WTC11 (cell line): Measurements from ENCODE around the gene FGF14.

Source experiments
- CREB1 ChIP-seq: sonication (generic); formaldehyde crosslinking; IDR thresholded peaks from 2 replicates; pipeline ENCODE4 v1.8.0; 2023; ENCODE audit warnings: mild to moderate bottlenecking, missing genetic modification reagents
- NFYB ChIP-seq: sonication (generic); formaldehyde crosslinking; conservative IDR thresholded peaks from 2 replicates; pipeline ENCODE4 v1.8.0; 2022; ENCODE audit warnings: low read depth, missing genetic modification reagents
- NR2C2 ChIP-seq: sonication (generic); formaldehyde crosslinking; IDR thresholded peaks from 2 replicates; pipeline ENCODE4 v1.8.0; 2022; ENCODE audit warnings: mild to moderate bottlenecking, missing genetic modification reagents
- RELA ChIP-seq: sonication (generic); formaldehyde crosslinking; IDR thresholded peaks from 2 replicates; pipeline ENCODE4 v1.8.1; 2022; ENCODE audit warnings: missing genetic modification reagents, mild to moderate bottlenecking, borderline replicate concordance
- SP1 ChIP-seq: sonication (generic); formaldehyde crosslinking; conservative IDR thresholded peaks from 2 replicates; pipeline ENCODE4 v1.8.1; 2022; ENCODE audit warnings: missing genetic modification reagents
- TF ChIP-seq, protein P1 (sequence below): fragments of 200-600 bp; IDR thresholded peaks from 2 replicates; pipeline ENCODE4 v1.8.0; 2022; ENCODE audit warnings: antibody characterized with exemption
- TF ChIP-seq, protein P2 (sequence below): sonication (generic); formaldehyde crosslinking; IDR thresholded peaks from 2 replicates; pipeline ENCODE4 v1.8.0; 2022; ENCODE audit warnings: mild to moderate bottlenecking, missing genetic modification reagents
- TF ChIP-seq, protein P3 (sequence below): sonication (generic); formaldehyde crosslinking; IDR thresholded peaks from 2 replicates; pipeline ENCODE4 v1.8.1; 2023; ENCODE audit warnings: mild to moderate bottlenecking, missing genetic modification reagents

DNA sequence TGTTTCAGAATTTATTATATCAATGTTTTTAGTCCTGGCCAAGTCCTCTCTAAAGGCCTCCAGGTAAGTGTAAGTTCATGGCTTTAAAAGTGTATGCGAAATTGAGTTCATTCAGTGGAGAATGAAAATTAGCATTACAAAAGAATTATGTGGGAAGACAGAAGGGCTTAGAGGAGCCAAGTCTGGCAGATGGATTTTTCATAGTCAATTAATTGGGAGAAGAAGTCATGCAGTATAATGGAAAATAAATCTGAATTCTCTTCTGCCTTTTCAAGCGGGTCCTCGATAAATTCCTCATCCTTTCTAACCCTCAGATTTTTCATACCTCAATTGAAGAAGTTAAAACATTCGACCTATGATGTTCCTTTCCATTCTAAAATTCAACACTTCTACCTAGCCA is 555.1 kb downstream of the FGF14 start:
- TF ChIP-seq NR2C2 (CRISPR knock-in tag), result no peak
- TF ChIP-seq CREB1 (CRISPR knock-in tag), result no peak
- TF ChIP-seq, protein P1, sequence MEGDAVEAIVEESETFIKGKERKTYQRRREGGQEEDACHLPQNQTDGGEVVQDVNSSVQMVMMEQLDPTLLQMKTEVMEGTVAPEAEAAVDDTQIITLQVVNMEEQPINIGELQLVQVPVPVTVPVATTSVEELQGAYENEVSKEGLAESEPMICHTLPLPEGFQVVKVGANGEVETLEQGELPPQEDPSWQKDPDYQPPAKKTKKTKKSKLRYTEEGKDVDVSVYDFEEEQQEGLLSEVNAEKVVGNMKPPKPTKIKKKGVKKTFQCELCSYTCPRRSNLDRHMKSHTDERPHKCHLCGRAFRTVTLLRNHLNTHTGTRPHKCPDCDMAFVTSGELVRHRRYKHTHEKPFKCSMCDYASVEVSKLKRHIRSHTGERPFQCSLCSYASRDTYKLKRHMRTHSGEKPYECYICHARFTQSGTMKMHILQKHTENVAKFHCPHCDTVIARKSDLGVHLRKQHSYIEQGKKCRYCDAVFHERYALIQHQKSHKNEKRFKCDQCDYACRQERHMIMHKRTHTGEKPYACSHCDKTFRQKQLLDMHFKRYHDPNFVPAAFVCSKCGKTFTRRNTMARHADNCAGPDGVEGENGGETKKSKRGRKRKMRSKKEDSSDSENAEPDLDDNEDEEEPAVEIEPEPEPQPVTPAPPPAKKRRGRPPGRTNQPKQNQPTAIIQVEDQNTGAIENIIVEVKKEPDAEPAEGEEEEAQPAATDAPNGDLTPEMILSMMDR, result no peak
- TF ChIP-seq NFYB, result no peak
- TF ChIP-seq RELA (CRISPR knock-in tag), result no peak
- TF ChIP-seq SP1 (CRISPR knock-in tag), result no peak
- TF ChIP-seq, protein P2, sequence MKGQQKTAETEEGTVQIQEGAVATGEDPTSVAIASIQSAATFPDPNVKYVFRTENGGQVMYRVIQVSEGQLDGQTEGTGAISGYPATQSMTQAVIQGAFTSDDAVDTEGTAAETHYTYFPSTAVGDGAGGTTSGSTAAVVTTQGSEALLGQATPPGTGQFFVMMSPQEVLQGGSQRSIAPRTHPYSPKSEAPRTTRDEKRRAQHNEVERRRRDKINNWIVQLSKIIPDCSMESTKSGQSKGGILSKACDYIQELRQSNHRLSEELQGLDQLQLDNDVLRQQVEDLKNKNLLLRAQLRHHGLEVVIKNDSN (CRISPR knock-in tag), result no peak
- TF ChIP-seq, protein P3, sequence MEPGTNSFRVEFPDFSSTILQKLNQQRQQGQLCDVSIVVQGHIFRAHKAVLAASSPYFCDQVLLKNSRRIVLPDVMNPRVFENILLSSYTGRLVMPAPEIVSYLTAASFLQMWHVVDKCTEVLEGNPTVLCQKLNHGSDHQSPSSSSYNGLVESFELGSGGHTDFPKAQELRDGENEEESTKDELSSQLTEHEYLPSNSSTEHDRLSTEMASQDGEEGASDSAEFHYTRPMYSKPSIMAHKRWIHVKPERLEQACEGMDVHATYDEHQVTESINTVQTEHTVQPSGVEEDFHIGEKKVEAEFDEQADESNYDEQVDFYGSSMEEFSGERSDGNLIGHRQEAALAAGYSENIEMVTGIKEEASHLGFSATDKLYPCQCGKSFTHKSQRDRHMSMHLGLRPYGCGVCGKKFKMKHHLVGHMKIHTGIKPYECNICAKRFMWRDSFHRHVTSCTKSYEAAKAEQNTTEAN, result no peak
